GM21786 (cell line): Measurements from ENCODE around the gene THOC3.
"Not testable (repeated sequence)": the region's sequence is repeated elsewhere in the genome, so short reads cannot be mapped to it uniquely, and the experiment has no call there.

Experiments used
- ATAC-seq: cut with Tn5 transposase; IDR thresholded peaks from one replicate; pipeline ENCODE4 v1.9.1; 2021; ENCODE audit not compliant: unreplicated experiment

THOC3 gene

GRCh38 chr5:175967471-175968372 is at the start of gene THOC3:
Gene THOC3, minus strand, starts transcription at chr5:175968315. Its CDS starts 107 bp downstream, at chr5:175968208.
- peak; percentile 99 for ATAC-seq

- ATAC-seq, result not testable (repeated sequence)
These were observed 49.2 kb upstream of the THOC3 start for GRCh38 chr5:176017324-176017723.

- ATAC-seq, result not testable (repeated sequence)
These were observed 46.2 kb upstream of the THOC3 start for GRCh38 chr5:176014360-176014759.

- not testable (repeated sequence) for ATAC-seq
These were observed 43.0 kb upstream of the THOC3 start for GRCh38 chr5:176011088-176011487.

- ATAC-seq, result not testable (repeated sequence)
These were observed 42.1 kb upstream of the THOC3 start for GRCh38 chr5:176010202-176010601.

GRCh38 chr5:176007220-176007619 is 39.1 kb upstream of the THOC3 start:
- ATAC-seq, result not testable (repeated sequence)

GRCh38 chr5:176006819-176007218 is 38.7 kb upstream of the THOC3 start:
- not testable (repeated sequence) for ATAC-seq

- ATAC-seq, result not testable (repeated sequence)
These were observed 29.9 kb upstream of the THOC3 start for GRCh38 chr5:175997979-175998378.

- not testable (repeated sequence) for ATAC-seq
These were observed 29.4 kb upstream of the THOC3 start for GRCh38 chr5:175997495-175997894.

- ATAC-seq, result not testable (repeated sequence)
These were observed 28.7 kb upstream of the THOC3 start for GRCh38 chr5:175996791-175997190.

GRCh38 chr5:175995506-175995905 is 27.4 kb upstream of the THOC3 start:
- ATAC-seq, result not testable (repeated sequence)

GRCh38 chr5:175979371-175979995 is 11.4 kb upstream of the THOC3 start:
- ATAC-seq, result not testable (repeated sequence)

- ATAC-seq, result peak; percentile 33
These were observed 266 bp upstream of the THOC3 start for GRCh38 chr5:175968381-175968780.

- ATAC-seq, result not testable (repeated sequence)
These were observed 5.8 kb downstream of the THOC3 start for GRCh38 chr5:175962329-175962728.

- ATAC-seq, result not testable (repeated sequence)
These were observed 7.9 kb downstream of the THOC3 start for GRCh38 chr5:175960228-175960627.

- ATAC-seq, result not testable (repeated sequence)
These were observed 9.6 kb downstream of the THOC3 start for GRCh38 chr5:175958515-175958914.

- not testable (repeated sequence) for ATAC-seq
These were observed 14.0 kb downstream of the THOC3 start for GRCh38 chr5:175954107-175954506.

GRCh38 chr5:175952810-175953209 is 15.3 kb downstream of the THOC3 start:
- not testable (repeated sequence) for ATAC-seq

- ATAC-seq, result peak; percentile 71
These were observed 16.7 kb downstream of the THOC3 start for GRCh38 chr5:175951339-175951969.

GRCh38 chr5:175948329-175949108 is 19.6 kb downstream of the THOC3 start:
- ATAC-seq, result not testable (repeated sequence)

GRCh38 chr5:175943253-175943652 is 24.9 kb downstream of the THOC3 start:
- not testable (repeated sequence) for ATAC-seq
